Fibroblast of villous mesenchyme (primary cell): ENCODE measurements around the gene MIGA1. TPM values are rescaled to one million over a fixed set of nuclear protein-coding genes. Genes with fewer than 3 reads are reported as not detected.

Source experiments
- DNase-seq: peaks from one replicate; pipeline ENCODE4 v3.0.0-alpha.2; 2010; ENCODE audit warnings: low read depth
- H3K4me3 ChIP-seq: 2 replicates; pipeline ENCODE4 v1.5.1; 2011; ENCODE audit warnings: low read depth, mild to moderate bottlenecking, low read length
- total RNA-seq: library from RNA; depleted of rRNA; stranded (reverse); fragments of >200 nt; gene quantifications from 2 replicates; pipeline ENCODE4 v1.2.3, GENCODE V29; 2012
- TF ChIP-seq, protein P1 (sequence below): IDR thresholded peaks from 2 replicates; pipeline ENCODE4 v1.5.1; 2012; ENCODE audit warnings: low read depth, mild to moderate bottlenecking, low read length; ENCODE audit not compliant: insufficient read depth

Gene MIGA1
- total RNA-seq, 1 donor: 16.8 TPM

DNA sequence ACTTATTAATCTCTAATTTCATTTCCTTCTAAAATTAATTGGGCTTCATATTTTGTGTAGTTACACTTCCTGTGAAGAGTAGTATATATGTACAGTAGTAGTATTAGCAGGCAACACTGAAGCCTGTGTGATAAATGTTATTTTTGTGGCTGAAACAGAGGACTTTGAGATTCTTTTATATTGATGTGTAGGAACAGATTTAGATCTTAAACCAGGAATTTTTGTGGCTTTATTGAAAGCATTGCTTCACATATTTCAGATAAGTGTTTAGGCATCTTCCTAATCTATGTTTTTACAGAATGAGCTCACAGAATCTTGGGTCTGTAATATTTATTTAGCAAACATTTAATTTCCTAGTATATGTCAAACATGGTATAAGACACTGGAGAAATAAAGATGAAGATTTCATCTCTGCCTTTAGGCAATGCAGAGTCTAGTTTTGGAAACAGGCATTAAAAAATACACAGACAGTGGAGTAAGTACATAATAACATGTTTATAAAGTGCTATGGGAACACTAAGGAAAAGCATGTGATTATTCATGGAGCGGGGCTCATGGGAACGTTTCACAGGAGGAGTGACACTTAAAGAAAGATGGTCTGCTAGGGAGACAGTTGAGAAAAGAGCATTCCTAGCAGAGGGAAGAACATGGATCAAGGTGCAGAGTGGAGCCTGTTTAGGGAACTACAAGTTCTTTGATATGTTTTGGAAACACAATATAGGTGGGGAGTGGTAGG, 52.7 kb downstream of the MIGA1 start:
- DNase-seq: peak; percentile 81
- H3K4me3 ChIP-seq: peak overlapping the region; percentile 7
- TF ChIP-seq, protein P1, sequence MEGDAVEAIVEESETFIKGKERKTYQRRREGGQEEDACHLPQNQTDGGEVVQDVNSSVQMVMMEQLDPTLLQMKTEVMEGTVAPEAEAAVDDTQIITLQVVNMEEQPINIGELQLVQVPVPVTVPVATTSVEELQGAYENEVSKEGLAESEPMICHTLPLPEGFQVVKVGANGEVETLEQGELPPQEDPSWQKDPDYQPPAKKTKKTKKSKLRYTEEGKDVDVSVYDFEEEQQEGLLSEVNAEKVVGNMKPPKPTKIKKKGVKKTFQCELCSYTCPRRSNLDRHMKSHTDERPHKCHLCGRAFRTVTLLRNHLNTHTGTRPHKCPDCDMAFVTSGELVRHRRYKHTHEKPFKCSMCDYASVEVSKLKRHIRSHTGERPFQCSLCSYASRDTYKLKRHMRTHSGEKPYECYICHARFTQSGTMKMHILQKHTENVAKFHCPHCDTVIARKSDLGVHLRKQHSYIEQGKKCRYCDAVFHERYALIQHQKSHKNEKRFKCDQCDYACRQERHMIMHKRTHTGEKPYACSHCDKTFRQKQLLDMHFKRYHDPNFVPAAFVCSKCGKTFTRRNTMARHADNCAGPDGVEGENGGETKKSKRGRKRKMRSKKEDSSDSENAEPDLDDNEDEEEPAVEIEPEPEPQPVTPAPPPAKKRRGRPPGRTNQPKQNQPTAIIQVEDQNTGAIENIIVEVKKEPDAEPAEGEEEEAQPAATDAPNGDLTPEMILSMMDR: no peak

GRCh38 chr1:77832901-77833300, 53.5 kb downstream of the MIGA1 start:
- TF ChIP-seq, protein P1: no peak
- DNase-seq: peak; percentile 96
- H3K4me3 ChIP-seq: no peak overlapping the region

DNA sequence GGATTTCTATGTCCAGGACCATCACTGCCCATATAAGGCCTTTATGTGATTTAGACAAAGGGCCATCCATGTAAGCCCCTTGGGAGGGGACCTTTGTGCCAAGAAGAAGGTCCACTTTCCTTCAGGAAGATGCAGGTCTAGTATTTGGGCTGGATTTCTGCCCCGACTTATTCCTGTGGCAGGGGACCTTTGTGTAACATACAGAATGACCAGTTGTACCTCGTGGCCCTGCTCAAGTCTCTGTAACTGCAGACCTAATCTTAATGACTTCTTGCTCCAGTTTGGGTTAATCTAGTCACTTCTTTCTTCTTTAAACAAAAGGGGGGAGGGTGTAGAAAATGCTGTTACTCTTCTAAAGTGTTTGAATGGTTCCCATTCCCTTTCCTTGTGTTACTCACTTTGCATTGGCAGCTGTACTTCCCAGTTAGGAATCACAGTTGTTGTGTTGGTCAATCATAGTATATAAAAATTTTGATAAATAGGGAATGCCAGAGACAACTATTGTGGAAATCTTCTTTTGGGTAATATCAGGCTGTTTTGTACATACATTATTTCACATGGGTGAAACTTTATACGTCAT, 54.2 kb downstream of the MIGA1 start:
- DNase-seq: no peak
- no peak overlapping the region for H3K4me3 ChIP-seq
- TF ChIP-seq, protein P1: no peak

- DNase-seq: peak; percentile 67
- no peak overlapping the region for H3K4me3 ChIP-seq
- TF ChIP-seq, protein P1: no peak
Measured at GRCh38 chr1:77834771-77835334, 55.4 kb downstream of the MIGA1 start.

DNA sequence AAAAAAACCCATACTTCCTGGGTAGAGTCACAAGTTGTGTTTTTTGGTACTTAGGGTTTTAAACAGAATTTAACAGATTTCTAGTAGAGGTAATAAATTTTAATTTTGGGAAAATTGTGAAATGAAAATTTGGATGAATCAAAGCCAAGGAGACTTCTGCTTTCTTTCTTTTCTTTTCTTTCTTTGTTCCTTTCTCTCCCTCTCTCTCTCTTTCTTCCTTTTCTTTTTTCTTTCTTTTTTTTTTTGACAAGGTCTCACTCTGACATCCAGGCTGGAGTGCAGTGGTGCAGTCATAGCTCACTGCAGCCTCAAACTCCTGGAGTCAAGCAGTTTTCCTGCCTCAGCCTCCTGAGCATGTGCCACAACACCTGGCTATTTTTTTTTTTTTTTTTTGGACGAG, 62.1 kb downstream of the MIGA1 start:
- H3K4me3 ChIP-seq: no peak overlapping the region
- TF ChIP-seq, protein P1: no peak
- no peak for DNase-seq

GRCh38 chr1:77845951-77846350, 66.5 kb downstream of the MIGA1 start:
- H3K4me3 ChIP-seq: no peak overlapping the region
- TF ChIP-seq, protein P1: no peak
- no peak for DNase-seq

GRCh38 chr1:77846966-77847365, 67.5 kb downstream of the MIGA1 start:
- TF ChIP-seq, protein P1: no peak
- no peak for DNase-seq
- H3K4me3 ChIP-seq: no peak overlapping the region
